Activated T-cell treated with anti-CD3 and anti-CD28 coated beads, Interleukin-2, amount 50 U/mL, for 72 hours (primary cell): ENCODE results near the gene FDCSP. TPM values are rescaled to one million over a fixed set of nuclear protein-coding genes. Genes with fewer than 3 reads are reported as not detected.
"Not testable (repeated sequence)": the region's sequence is repeated elsewhere in the genome, so short reads cannot be mapped to it uniquely, and the experiment has no call there.

ENCODE experiments used
- ATAC-seq, 2 donors: fragments of 150-1000 bp; cut with Tn5 transposase; replicated peaks in 1 of 2; 2 replicates each; pipeline ENCODE4 v1.10.0; 2021; ENCODE audit warnings: moderate library complexity in 2 of 2, mild to moderate bottlenecking in 1 of 2
- DNase-seq, 2 donors: peaks; one replicate each; pipeline ENCODE4 v3.0.0; 2021 to 2022; ENCODE audit warnings: mixed read lengths in 1 of 2
- H3K27ac Mint-ChIP-seq: one replicate; pipeline ENCODE4 v1.8.0; 2022; ENCODE audit warnings: mild to moderate bottlenecking, moderate library complexity, mixed read lengths
- H3K27me3 Mint-ChIP-seq: one replicate; pipeline ENCODE4 v1.8.0; 2022; ENCODE audit warnings: low read depth, mixed read lengths
- H3K36me3 Mint-ChIP-seq, 2 donors: one replicate each; pipeline ENCODE4 v1.8.0; 2022; ENCODE audit warnings: mixed read lengths in 2 of 2, mild to moderate bottlenecking in 1 of 2; ENCODE audit not compliant: insufficient read depth in 2 of 2
- H3K4me1 Mint-ChIP-seq: one replicate; pipeline ENCODE4 v1.8.0; 2022; ENCODE audit warnings: low read depth, mixed read lengths
- H3K4me3 Mint-ChIP-seq, 2 donors: one replicate each; pipeline ENCODE4 v1.8.0; 2022; ENCODE audit warnings: mild to moderate bottlenecking in 2 of 2, mixed read lengths in 2 of 2, moderate library complexity in 2 of 2
- H3K9me3 Mint-ChIP-seq, 2 donors: one replicate each; pipeline ENCODE4 v1.8.0; 2022; ENCODE audit warnings: mixed read lengths in 2 of 2
- total RNA-seq, 2 donors: library from RNA; stranded (reverse); gene quantifications; one replicate each; pipeline ENCODE4 v1.2.3, GENCODE V29; 2022

FDCSP gene
- total RNA-seq, 2 donors from 2014 or later, result not detected

DNA sequence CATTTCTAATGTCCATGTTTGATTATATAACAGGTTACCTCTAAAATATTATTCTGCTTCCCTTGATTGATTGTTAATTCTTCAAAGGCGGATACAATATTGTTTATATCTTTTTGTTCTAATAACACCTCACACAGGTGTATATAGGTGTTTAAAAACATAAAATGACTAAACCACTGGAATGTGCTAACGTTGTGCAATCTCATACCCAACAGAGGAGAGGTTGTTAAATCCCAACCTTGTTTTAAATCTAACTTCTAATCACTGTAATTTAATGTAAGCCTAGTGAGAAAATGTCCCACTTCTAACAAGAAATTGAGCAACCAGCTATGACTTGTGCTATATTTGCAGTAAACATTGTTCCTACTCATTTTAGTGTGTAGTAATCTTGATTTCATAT, 29.1 kb upstream of the FDCSP start:
- ATAC-seq, result no peak
- Mint-ChIP-seq H3K4me3 (no peak overlapping the region), H3K27ac (no peak overlapping the region), H3K36me3 (no peaks in the 10 kb centered on the region), H3K27me3 (no peaks in the 10 kb centered on the region), H3K4me1 (no peaks in the 10 kb centered on the region), H3K9me3 (no peaks in the 10 kb centered on the region)
- DNase-seq, result no peak

DNA sequence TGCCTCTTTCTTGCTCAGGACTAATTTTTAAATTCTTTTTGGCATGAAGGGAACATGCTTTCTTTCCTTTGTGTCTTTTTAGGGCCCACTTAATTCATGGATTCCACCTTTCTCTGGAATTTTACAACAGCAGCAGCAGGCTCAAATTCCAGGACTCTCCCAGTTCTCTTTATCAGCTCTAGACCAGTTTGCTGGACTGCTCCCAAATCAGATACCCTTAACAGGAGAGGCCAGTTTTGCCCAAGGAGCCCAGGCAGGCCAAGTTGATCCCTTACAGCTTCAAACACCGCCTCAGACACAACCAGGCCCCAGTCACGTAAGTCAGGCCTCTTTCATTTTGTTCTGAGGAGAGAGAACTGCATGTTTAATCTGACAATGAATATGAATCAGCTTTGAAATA, 28.1 kb upstream of the FDCSP start:
- Mint-ChIP-seq H3K36me3 (no peaks in the 10 kb centered on the region), H3K27ac (no peak overlapping the region), H3K9me3 (no peaks in the 10 kb centered on the region), H3K4me3 (no peak overlapping the region), H3K4me1 (no peaks in the 10 kb centered on the region), H3K27me3 (no peaks in the 10 kb centered on the region)
- DNase-seq (no peak), ATAC-seq (no peak)

DNA sequence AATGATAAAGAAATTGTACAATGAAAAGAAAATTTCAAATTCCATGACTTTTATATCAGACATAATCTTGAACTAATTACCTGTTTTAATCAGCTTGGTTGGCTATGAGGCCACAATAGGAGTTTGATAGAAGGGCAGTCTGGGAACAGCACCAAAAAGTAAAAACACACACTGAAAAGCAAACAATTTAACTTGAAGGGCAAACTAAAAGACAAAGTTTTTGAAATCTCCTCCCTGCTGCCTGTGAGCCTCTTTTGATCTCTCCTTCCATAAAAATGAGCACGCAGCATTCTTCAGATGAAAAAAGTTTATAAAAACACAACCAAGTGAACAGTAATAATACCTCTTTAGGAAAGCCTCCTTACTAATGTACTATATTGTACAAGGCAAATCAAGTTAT, 22.3 kb upstream of the FDCSP start:
- Mint-ChIP-seq H3K27ac (no peak overlapping the region), H3K27me3 (no peaks in the 10 kb centered on the region), H3K4me3 (no peak overlapping the region), H3K9me3 (no peaks in the 10 kb centered on the region), H3K36me3 (no peaks in the 10 kb centered on the region), H3K4me1 (no peaks in the 10 kb centered on the region)
- ATAC-seq (no peak), DNase-seq (no peak)

DNA sequence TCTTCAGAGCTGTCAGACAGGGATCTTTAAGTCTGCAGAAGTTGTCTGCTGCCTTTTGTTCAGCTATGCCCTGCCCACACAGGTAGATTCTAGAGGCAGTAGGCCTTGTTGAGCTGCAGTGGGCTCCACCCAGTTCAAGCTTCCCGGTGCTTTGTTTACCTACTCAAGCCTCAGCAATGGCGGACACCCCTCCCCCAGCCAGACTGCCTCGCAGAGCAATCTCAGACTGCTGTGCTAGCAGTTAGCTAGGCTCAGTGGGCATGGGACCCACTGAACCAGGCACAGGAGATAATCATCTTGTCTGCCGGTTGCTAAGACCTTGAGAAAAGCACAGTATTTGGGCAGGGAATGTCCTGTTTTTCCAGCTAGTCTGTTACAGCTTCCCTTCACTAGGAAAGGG, 13.2 kb upstream of the FDCSP start:
- not testable (repeated sequence) for H3K27me3 Mint-ChIP-seq, H3K36me3 Mint-ChIP-seq, DNase-seq, H3K9me3 Mint-ChIP-seq, H3K4me1 Mint-ChIP-seq, H3K4me3 Mint-ChIP-seq, ATAC-seq, H3K27ac Mint-ChIP-seq

DNA sequence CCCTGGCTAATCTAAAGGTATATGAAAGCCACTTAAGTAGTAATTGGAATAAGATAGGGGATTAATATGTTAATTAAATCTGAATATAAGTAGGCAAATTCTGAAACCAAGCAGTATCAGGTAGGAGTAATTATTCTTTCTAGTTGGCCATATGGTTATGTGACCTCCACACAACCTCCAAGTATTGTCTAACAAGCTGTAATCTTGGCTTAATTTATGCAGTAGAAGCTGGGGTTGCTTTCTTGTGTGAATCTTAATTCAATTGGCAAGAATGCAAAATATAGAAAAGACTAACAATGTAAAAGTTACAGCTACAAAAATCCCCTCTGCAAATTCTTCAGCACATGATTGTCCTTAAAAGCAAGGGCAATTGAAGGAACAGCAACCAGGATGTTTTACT, 9.8 kb upstream of the FDCSP start:
- not testable (repeated sequence) for H3K9me3 Mint-ChIP-seq, H3K27me3 Mint-ChIP-seq, H3K4me3 Mint-ChIP-seq, H3K4me1 Mint-ChIP-seq, DNase-seq, ATAC-seq, H3K27ac Mint-ChIP-seq, H3K36me3 Mint-ChIP-seq

DNA sequence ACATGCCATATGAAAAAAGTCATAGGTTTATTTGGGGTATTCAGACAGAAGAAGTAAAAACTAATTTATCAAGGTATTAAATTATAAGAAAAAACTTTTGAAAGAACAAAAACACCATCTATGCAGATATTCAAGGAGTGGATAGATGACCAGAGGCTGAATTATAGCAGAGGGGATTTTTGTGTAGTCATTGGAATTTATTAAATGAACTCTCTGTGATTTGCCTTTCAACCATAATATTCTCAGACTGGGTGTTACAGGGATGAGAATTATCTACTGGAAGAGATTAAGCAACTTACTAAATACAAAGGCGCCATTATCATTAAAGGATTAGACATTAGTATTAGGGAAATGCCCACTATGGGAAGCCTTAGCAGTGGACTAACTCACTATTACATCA, 9.4 kb upstream of the FDCSP start:
- H3K9me3 Mint-ChIP-seq, ATAC-seq, H3K4me3 Mint-ChIP-seq, H3K4me1 Mint-ChIP-seq, H3K27me3 Mint-ChIP-seq, H3K36me3 Mint-ChIP-seq, DNase-seq, H3K27ac Mint-ChIP-seq: not testable (repeated sequence)

DNA sequence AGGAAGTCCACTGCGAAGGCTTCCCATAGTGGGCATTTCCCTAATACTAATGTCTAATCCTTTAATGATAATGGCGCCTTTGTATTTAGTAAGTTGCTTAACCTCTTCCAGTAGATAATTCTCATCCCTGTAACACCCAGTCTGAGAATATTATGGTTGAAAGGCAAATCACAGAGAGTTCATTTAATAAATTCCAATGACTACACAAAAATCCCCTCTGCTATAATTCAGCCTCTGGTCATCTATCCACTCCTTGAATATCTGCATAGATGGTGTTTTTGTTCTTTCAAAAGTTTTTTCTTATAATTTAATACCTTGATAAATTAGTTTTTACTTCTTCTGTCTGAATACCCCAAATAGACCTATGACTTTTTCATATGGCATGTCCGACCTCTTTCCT, 4.5 kb upstream of the FDCSP start:
- H3K36me3 Mint-ChIP-seq, H3K27ac Mint-ChIP-seq, H3K4me3 Mint-ChIP-seq, DNase-seq, H3K27me3 Mint-ChIP-seq, ATAC-seq, H3K4me1 Mint-ChIP-seq, H3K9me3 Mint-ChIP-seq: not testable (repeated sequence)

DNA sequence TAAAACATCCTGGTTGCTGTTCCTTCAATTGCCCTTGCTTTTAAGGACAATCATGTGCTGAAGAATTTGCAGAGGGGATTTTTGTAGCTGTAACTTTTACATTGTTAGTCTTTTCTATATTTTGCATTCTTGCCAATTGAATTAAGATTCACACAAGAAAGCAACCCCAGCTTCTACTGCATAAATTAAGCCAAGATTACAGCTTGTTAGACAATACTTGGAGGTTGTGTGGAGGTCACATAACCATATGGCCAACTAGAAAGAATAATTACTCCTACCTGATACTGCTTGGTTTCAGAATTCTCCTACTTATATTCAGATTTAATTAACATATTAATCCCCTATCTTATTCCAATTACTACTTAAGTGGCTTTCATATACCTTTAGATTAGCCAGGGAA, 4.1 kb upstream of the FDCSP start:
- not testable (repeated sequence) for H3K27ac Mint-ChIP-seq, H3K27me3 Mint-ChIP-seq, H3K4me3 Mint-ChIP-seq, H3K4me1 Mint-ChIP-seq, H3K36me3 Mint-ChIP-seq, H3K9me3 Mint-ChIP-seq, DNase-seq, ATAC-seq

DNA sequence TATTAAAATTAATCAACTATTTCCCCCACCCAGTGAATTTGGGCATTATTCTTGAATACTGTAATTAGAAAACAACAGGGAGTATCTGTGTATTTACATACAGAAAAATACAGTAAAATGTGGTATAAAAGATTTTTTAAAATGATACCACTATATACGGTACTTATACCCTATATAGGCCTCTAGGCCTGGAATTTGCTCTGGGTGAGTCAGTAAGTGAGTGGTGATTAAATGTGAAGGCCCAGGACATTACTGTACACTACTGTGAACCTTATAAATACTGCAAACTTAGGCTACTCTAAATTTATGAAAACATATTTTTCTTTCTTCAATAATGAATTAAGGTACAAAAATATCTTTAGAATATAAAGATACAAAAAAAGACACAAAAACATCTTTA, 10.2 kb downstream of the FDCSP start:
- Mint-ChIP-seq H3K4me1 (no peaks in the 10 kb centered on the region), H3K27me3 (no peaks in the 10 kb centered on the region), H3K9me3 (no peaks in the 10 kb centered on the region), H3K27ac (no peak overlapping the region), H3K4me3 (no peak overlapping the region), H3K36me3 (no peaks in the 10 kb centered on the region)
- ATAC-seq (no peak), DNase-seq (no peak)

DNA sequence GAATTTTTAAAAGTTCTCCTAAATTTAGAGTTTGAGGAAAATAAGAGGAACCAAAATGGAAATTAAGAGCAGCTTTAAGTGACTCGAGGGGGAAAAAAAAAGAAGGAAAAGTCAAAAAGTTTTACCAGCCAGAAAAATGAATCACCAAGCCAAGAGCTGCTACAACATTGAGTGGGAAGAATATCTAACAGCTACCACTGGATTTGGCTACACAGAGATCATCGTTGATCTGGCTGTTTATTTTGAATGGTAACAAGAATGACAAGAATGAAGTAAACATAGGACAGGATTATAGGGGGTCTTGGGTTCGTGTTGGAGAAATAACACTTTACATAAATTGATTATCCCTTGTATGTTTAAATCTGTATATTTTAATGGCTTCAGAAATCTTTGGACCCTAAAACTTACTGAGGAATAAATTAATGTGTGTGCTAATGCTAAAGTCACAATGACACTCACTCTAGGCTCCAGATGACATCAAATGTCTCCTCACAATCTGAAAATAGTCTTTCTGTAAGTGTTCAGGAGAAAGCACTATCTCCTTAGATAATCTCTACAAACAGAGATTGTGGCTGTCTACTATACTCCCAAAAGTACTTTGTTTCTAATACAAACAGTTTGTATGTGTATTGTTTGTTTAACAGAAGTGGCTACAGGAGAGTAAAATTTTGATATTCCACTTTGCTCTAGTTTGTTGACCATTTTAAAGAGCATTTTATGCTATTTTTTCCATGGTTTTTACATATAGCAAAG, 13.4 kb downstream of the FDCSP start:
- H3K9me3 Mint-ChIP-seq, result no peaks in the 10 kb centered on the region

DNA sequence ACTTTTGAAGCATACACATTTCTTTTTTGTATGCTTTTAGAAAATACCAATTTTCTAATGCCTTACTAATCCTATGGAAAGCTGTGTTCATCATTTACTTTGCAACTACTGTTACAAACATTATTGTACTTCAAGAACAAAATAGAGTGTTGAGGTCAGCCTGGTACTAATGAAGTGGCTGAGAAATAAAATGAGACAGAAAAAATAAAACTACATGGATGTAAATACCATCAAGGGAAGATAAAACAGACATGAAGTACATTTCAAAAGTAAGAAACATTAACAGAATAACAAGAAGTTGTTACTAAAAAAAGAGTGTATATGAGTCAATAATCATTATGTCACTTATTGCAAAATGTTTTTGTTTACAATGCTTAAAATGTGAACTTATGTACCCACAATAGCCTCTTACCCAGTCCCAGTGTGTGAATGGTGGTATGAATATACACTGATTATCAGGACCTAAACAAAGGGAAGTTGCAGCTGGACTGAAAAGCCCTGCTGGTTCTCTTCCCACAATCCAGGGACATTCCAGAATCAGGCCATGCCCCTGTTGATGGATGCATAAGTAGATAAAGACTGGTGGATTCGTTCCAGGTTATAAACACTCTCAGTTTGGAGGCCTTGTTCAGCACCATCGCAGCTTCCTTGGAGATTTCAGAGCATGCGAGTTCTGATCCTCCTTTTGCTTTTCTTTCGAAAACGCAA, 14.1 kb downstream of the FDCSP start:
- DNase-seq (no peak), ATAC-seq (no peak)
- no peak overlapping the region for H3K4me3 Mint-ChIP-seq
- no peak overlapping the region for H3K27ac Mint-ChIP-seq
- H3K4me1 Mint-ChIP-seq, result no peaks in the 10 kb centered on the region
- no peaks in the 10 kb centered on the region for H3K36me3 Mint-ChIP-seq
- H3K9me3 Mint-ChIP-seq, result no peaks in the 10 kb centered on the region
- no peaks in the 10 kb centered on the region for H3K27me3 Mint-ChIP-seq

More for the DNA sequence above, 13.4 kb downstream of the FDCSP start:
- DNase-seq (no peak), ATAC-seq (no peak)
- H3K4me1 Mint-ChIP-seq, result no peaks in the 10 kb centered on the region
- H3K27ac Mint-ChIP-seq, result no peak overlapping the region
- no peak overlapping the region for H3K4me3 Mint-ChIP-seq
- no peaks in the 10 kb centered on the region for H3K27me3 Mint-ChIP-seq
- H3K36me3 Mint-ChIP-seq, result no peaks in the 10 kb centered on the region

DNA sequence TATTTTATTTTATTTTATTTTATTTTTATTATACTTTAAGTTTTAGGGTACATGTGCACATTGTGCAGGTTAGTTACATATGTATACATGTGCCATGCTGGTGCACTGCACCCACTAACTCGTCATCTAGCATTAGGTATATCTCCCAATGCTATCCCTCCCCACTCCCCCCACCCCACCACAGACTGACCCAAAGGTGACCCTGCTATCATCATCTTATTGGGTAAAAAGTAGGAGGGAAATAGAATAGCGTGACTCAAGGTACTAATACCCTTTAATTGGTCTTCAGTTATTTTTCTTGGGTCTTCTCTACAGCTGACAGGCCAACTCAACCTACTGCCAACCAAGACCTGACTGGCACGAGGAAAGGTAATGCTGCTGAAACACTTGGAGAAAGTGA, 16.4 kb downstream of the FDCSP start, which contains the start of gene CSN3:
Gene CSN3, plus strand, starts transcription at position 301 of the 400 bp plus-strand sequence. CDS start 2,223 bp downstream, outside the sequence.
- H3K9me3 Mint-ChIP-seq, H3K27ac Mint-ChIP-seq: not testable (repeated sequence)

DNA sequence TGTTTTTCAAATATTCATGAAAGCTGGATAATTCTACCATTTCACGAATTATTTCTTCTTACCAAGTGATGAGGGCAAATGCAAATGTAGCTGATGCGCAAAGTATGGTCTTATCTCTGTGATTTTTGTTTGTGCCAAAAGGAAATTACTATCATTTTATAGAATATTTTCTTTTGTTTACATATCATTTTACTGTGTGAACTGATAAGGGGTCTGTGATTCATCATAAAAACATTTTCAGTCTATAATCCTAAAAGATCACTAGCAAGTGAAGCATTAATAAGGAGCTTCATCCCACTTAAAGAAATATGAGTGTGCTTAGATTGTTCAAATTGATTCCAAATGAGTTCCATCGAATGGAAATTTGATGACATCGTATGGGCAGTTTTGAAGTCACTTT, 17.2 kb downstream of the FDCSP start:
- H3K4me3 Mint-ChIP-seq, result no peak overlapping the region
- H3K27me3 Mint-ChIP-seq, result no peaks in the 10 kb centered on the region
- ATAC-seq, result no peak
- H3K4me1 Mint-ChIP-seq, result no peaks in the 10 kb centered on the region
- H3K27ac Mint-ChIP-seq, result no peak overlapping the region
- no peaks in the 10 kb centered on the region for H3K36me3 Mint-ChIP-seq
- no peak for DNase-seq
- H3K9me3 Mint-ChIP-seq, result no peaks in the 10 kb centered on the region

More for the DNA sequence above, 16.4 kb downstream of the FDCSP start, which contains the start of gene CSN3:
- not testable (repeated sequence) for DNase-seq, H3K4me3 Mint-ChIP-seq, H3K27me3 Mint-ChIP-seq, H3K4me1 Mint-ChIP-seq, H3K36me3 Mint-ChIP-seq, ATAC-seq
